HG03280 (cell line): ENCODE measurements around the gene PLS3.

Experiments
- ATAC-seq: cut with Tn5 transposase; IDR thresholded peaks from one replicate; pipeline ENCODE4 v1.9.1; 2021; ENCODE audit warnings: mild to moderate bottlenecking, moderate library complexity; ENCODE audit not compliant: unreplicated experiment

The PLS3 gene

DNA sequence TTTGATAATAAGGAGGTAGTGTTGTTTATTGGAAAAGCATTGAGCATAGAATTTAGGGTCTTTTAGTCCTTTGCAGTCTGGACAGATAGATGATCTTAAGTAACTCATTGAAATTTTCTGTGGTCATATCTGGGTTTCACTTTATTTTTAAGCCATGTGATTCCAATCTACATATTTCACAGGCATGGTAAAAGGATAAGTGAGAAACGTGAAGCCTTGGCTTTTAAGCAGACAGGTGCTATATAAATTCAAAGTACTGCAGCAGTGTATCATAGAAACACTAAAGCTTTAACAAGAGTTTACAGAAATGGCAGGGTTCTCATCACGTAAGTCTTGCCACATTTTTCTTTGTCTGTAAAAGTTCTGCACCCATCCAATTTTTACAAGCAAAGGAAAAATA lies 4.9 kb downstream of the PLS3 start:
- ATAC-seq, result no peak

DNA sequence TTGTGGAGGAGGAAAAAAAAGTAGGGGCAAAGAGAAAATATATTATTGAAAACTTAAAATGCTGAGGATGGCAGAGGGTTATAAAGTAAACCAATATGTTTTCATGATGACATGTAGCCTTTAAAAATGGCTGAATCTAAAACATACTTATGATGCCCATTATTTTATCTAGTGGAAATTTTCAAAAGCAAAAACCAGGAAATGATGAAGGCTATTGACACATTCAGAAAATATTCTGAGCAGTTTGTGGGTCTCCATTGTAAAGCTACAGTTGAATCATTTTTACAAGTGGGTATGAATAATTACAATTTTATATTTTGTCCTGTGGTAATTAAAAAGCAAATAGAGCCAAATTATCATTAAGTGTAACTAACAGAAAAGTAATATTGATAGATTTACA lies 10.7 kb downstream of the PLS3 start:
- no peak for ATAC-seq

DNA sequence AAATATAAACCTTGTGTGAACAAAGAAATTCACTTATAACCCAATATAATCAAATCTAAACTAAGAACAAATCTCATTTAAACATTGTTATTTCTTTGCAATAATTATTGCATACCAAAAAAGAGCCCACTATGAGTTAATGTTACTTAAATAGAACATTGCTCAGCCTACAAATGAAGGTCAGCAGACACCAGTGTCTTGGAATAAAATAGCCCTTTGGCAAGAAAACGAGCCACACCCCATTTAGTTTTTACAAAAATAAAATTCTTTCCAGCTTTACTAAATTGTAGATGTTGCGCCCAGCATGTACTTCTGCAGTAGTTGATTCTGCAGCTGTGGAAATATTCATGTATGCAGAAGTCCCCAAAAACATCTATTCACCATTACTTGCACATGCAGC lies 12.2 kb downstream of the PLS3 start:
- ATAC-seq, result no peak

- ATAC-seq, result no peak
These were observed 15.7 kb downstream of the PLS3 start for GRCh38 chrX:115576676-115577075.

GRCh38 chrX:115579327-115579726 lies 18.4 kb downstream of the PLS3 start:
- ATAC-seq, result no peak

DNA sequence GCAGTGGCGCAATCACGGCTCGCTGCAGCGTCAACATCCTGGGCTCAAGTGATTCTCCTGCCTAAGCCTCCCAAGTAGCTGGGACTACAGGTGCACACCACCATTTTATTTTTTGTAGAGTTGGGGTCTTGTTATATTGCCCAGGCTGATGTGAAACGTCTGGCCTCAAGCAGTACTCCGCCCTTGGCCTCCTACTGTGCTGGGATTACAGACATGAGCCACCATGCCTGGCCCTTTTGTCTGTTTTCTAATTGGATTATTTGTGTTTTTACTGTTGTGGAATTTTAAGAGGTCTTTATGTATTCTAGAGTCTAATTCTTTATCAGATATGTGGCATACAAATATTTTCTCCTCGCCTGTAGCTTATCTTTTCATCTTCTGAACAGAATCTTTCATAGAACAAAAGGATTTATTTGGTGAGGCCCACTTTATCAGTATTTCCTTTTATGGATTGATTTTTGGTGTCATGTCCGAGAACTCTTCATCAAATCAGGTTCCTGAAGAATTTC lies 18.9 kb downstream of the PLS3 start:
- ATAC-seq, result no peak

DNA sequence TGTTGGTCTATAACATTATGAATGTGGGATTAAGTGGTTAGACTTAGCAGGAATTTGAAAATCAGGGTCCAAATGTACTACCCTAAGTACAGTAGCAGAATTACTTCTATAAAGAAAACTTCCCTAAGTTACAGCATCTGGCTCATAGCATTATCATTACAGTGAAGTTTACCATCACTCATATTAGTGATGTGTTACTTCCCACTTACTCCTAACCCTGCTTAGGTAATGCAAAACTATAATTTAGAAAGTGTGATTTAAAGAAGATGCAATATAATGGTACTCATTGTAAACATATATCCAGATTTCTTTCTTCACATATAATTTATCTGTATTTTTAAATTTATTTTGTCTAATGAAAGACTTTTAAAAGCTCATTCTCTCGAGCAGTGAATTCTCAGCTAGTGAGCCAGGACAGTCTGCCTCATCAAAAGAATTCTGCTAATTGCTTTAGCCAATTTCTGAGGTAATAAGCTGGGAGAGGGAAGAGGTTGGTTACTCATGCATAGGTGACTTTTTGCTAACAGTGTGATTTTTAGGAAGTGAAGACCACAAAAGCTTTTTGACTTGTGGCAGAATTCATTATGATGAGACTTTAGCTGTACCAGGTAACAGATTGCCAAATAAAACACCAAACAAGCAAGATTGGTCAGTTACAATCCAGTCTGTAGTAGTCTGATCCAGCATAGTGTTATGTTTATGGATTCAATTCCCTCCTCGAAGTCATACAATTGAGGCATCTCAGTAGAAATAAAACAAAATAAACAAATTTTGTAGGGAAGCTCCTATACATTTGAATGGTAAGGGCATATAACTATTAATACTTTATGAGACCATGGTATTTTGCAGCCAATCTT lies 21.0 kb downstream of the PLS3 start:
- no peak for ATAC-seq

GRCh38 chrX:115582616-115583495 lies 21.9 kb downstream of the PLS3 start:
- no peak for ATAC-seq

GRCh38 chrX:115583496-115584004 lies 22.6 kb downstream of the PLS3 start:
- no peak for ATAC-seq

- ATAC-seq, result no peak
These were observed 23.7 kb downstream of the PLS3 start for GRCh38 chrX:115584696-115585095.

DNA sequence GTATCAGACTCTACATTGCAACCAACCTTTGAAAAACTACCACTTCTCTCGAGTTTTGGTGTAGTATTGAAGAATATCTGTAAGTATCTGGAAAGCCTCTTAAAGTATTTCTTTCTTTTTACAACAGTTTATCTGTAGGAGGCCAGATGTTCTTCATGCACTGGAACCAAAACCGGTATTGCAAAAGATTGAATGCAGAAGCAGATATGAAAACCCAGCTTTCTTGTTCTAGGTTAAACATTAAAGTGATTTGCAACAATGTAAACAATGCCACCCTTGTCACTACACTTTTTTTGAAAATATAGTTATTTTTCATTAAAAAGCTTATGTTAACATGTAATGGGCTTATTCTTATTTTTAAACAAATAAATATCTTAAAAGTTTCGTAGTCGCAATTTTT lies 27.2 kb downstream of the PLS3 start:
- ATAC-seq, result no peak

DNA sequence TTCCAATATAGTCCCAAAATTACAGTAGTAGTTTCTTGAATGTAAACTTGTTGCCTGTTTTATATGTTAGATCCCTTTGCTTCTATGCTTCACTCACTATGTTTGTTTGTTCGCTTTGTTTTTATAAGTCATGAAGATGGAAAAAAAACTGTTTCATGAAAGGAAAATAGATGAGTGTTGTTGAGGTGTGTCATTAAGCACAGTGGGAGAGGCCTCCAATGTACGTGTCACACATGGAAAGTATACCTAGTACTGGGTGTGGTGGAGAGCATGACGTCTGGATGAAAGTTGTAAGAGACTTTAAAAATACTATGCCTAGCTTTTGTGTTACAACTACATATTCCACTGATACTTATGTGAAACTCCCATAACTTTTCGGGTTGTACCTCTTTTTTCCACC lies 28.4 kb downstream of the PLS3 start:
- no peak for ATAC-seq

GRCh38 chrX:115591420-115591819 lies 30.4 kb downstream of the PLS3 start:
- no peak for ATAC-seq

GRCh38 chrX:115591856-115592842 lies 31.2 kb downstream of the PLS3 start:
- ATAC-seq, result no peak

GRCh38 chrX:115592997-115593734 lies 32.2 kb downstream of the PLS3 start:
- no peak for ATAC-seq

DNA sequence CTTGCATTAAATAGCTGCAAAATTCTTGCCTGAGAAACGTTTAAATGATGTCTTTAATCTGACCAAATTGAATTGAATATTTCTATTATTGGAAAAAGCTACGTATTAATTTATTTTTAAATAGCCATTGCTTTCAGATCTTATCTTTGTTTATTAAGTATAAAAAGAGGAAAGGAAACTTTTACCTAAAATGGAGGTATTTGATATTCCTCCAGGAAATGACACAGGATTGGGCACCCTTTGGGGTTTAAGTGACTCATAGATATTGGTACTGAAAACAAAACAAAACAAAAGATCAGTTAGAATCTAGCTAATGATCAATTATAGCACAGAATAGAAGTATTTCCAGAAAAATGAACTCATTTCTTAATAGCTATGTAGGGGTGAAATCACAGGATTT lies 34.1 kb downstream of the PLS3 start:
- no peak for ATAC-seq

DNA sequence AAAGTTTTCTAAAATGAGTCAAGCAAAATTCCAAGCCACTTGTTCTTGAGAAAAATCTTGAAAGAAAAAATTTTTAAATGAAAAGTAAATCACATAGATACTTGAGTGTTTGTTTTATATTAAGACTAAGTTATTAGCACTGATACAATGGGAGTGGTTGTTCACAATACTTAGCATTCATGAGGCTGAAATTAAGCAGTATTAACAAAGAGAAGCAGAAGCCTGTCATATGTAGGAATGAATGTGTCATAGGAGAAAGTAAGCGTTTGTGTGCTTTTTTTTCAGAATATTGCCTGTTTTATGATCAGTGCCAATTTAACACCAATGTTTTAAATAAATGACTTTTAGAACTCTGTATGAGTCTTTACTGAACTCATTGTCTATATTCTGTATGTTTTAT lies 37.6 kb downstream of the PLS3 start:
- ATAC-seq, result no peak

DNA sequence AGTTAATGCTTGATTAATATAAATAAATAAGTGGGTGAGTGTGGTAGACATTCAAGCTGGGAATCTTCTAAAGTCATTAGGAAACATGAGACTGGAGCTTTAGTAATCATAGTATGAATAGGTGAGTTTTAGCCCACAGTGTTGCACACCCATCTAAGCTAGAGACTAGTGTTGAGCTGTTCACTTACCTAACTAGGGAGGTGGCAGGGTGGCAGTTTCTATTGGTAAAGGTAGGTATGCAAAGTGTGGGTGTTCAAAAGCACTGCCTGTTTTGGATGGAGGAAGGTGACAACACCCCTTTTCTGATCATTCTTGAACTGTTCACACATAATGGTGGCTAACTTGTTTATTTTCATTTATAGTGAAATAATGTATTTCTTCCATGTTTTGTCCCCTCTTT lies 41.3 kb downstream of the PLS3 start:
- ATAC-seq, result no peak

DNA sequence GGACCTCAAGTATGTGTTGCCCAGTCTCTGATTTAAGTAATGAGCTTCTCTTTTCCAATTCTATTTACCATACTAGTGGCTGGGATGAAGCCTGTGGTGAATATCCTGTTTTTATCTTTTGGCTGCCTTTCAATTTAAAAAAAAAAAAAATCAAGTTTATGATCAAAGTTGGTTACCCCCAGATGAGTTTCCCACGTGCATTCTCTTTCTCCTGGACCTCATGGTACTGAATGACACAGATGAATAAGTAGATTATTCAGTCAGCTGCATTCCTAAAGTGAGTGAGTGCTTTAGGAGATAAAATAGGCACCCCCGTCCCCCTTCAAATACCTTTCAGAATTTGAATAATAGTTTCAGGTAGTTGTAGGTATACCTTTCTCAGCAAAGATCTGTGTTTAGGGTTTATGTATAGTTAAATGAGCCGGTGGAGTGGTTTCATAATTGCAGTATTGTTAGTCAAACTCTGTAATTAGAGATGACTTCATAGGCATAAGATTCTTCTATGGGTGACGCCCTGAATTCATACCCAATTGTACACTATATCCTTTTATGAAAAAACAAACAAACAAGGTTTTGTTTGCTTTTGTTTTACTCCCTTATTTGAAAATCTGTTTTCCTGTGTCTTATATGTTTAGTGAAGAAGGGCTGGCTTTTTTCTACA lies 41.9 kb downstream of the PLS3 start:
- no peak for ATAC-seq
